B cell (primary cell): ENCODE data around the gene RSBN1. TPM values are rescaled to one million over a fixed set of nuclear protein-coding genes. Genes with fewer than 3 reads are reported as not detected.

ENCODE experiments used
- ATAC-seq: fragments of 200-7000 bp; cut with Tn5 transposase; one replicate; pipeline ENCODE4 v1.10.0; 2021; ENCODE audit warnings: low read depth, mild to moderate bottlenecking, moderate number of reproducible peaks, moderate library complexity
- CTCF ChIA-PET: fragments of 350-600 bp; sonication (Branson Sonifier 250); formaldehyde crosslinking; loops from one replicate; lab custom pipeline; 2021; ENCODE audit warnings: antibody characterized with exemption, inconsistent platforms; lab: Charles Lee
- POLR2A ChIA-PET: fragments of 350-600 bp; sonication (Branson Sonifier 250); formaldehyde crosslinking; loops from one replicate; lab custom pipeline; 2021; ENCODE audit warnings: antibody characterized with exemption; lab: Charles Lee
- DNase-seq: peaks from one replicate; pipeline ENCODE4 v3.0.0; 2013
- H2AFZ ChIP-seq: 2 replicates; pipeline ENCODE4 v1.6.1; 2012; ENCODE audit warnings: mild to moderate bottlenecking, low read depth, low read length; ENCODE audit not compliant: insufficient read depth, poor library complexity, severe bottlenecking
- H3K27ac ChIP-seq, 2 donors: 1 replicate in 1 of 2; 2 replicates in 1 of 2; pipeline ENCODE4 v1.5.1; 2012 to 2013; ENCODE audit warnings: low read length in 2 of 2, mild to moderate bottlenecking in 2 of 2, moderate library complexity in 1 of 2
- H3K27me3 ChIP-seq, 4 experiments: fragments of 200-600 bp in 1 of 4; sonication (generic) in 1 of 4; replicated peaks in 1 of 4; 1 replicate in 2 of 4; 2 replicates in 2 of 4; pipeline versions ENCODE4 v1.6.1 to v1.7.0; 2013 to 2016; ENCODE audit warnings: low read length in 3 of 4, mild to moderate bottlenecking in 2 of 4, mixed read lengths in 1 of 4, moderate library complexity in 1 of 4; ENCODE audit not compliant: insufficient read depth in 4 of 4, control insufficient read depth in 3 of 4; ENCODE audit errors: control extremely low read depth in 1 of 4
- H3K36me3 ChIP-seq, 2 experiments: replicated peaks in 1 of 2; 1 replicate in 1 of 2; 2 replicates in 1 of 2; pipeline versions ENCODE4 v1.6.1 to v1.7.1; 2013; ENCODE audit warnings: low read length in 1 of 2; ENCODE audit not compliant: insufficient read depth in 2 of 2, control insufficient read depth in 1 of 2; ENCODE audit errors: control extremely low read depth in 1 of 2, extremely low read depth in 1 of 2
- H3K4me1 ChIP-seq, 2 donors: fragments of 200-600 bp in 1 of 2; sonication (generic) in 1 of 2; 1 replicate in 1 of 2; 2 replicates in 1 of 2; pipeline versions ENCODE4 v1.5.1 to v1.6.1; 2013 to 2017; ENCODE audit warnings: low read length in 2 of 2; ENCODE audit not compliant: control insufficient read depth in 2 of 2, insufficient read depth in 2 of 2
- H3K4me2 ChIP-seq: replicated peaks from 2 replicates; pipeline ENCODE3; 2012; ENCODE audit warnings: mild to moderate bottlenecking, low read depth, low read length; ENCODE audit not compliant: poor library complexity, severe bottlenecking
- H3K4me3 ChIP-seq, 5 experiments: fragments of 200-600 bp in 1 of 5; sonication (generic) in 1 of 5; 1 replicate in 3 of 5; 2 replicates in 2 of 5; pipeline versions ENCODE4 v1.5.1 to v1.7.0; 2011 to 2016; ENCODE audit warnings: low read length in 4 of 5, mild to moderate bottlenecking in 4 of 5, low read depth in 2 of 5, control low read depth in 1 of 5, moderate library complexity in 1 of 5; ENCODE audit not compliant: insufficient read depth in 1 of 5; ENCODE audit errors: control extremely low read depth in 1 of 5, extremely low read depth in 1 of 5
- H3K79me2 ChIP-seq: fragments of 200-600 bp; sonication (generic); one replicate; pipeline ENCODE4 v1.6.0; 2016; ENCODE audit warnings: low read length; ENCODE audit not compliant: control insufficient read depth, insufficient read depth
- H3K9ac ChIP-seq: fragments of 200-600 bp; sonication (generic); 2 replicates; pipeline ENCODE4 v1.6.1; 2017; ENCODE audit warnings: mild to moderate bottlenecking, low read length, moderate library complexity
- H3K9me3 ChIP-seq, 3 donors: one replicate each; pipeline versions ENCODE4 v1.6.1 to v1.7.1; 2013; ENCODE audit warnings: low read length in 2 of 3; ENCODE audit not compliant: control insufficient read depth in 2 of 3, insufficient read depth in 1 of 3; ENCODE audit errors: control extremely low read depth in 1 of 3
- H4K20me1 ChIP-seq: 2 replicates; pipeline ENCODE4 v1.6.0; 2012; ENCODE audit warnings: mild to moderate bottlenecking, low read length; ENCODE audit not compliant: insufficient read depth, control insufficient read depth, poor library complexity, severe bottlenecking
- H3K27ac Mint-ChIP-seq: one replicate; pipeline ENCODE4 v1.8.0; 2021; ENCODE audit warnings: mixed read lengths
- H3K27me3 Mint-ChIP-seq: one replicate; pipeline ENCODE4 v1.8.0; 2021; ENCODE audit warnings: mixed read lengths
- H3K4me1 Mint-ChIP-seq: one replicate; pipeline ENCODE4 v1.8.0; 2021; ENCODE audit warnings: mixed read lengths
- H3K4me3 Mint-ChIP-seq: one replicate; pipeline ENCODE4 v1.8.0; 2021; ENCODE audit warnings: mixed read lengths
- H3K9me3 Mint-ChIP-seq: one replicate; pipeline ENCODE4 v1.8.0; 2022; ENCODE audit warnings: mixed read lengths; ENCODE audit not compliant: insufficient read depth
- EZH2 ChIP-seq: IDR thresholded peaks from 2 replicates; pipeline ENCODE4 v1.6.1; 2012; ENCODE audit warnings: borderline replicate concordance, low read depth, mild to moderate bottlenecking, moderate library complexity, low read length; ENCODE audit not compliant: insufficient read depth, poor library complexity, severe bottlenecking
- WGBS: methylation state at CpG from one replicate; pipeline ENCODE4 v1.1.5; 2013; ENCODE audit warnings: missing lambda C conversion rate; ENCODE audit not compliant: insufficient coverage; 5-methylcytosine and 5-hydroxymethylcytosine counted together
- intact Hi-C: fragments of 100-400 bp; cut with micrococcal nuclease; formaldehyde crosslinking; loops from one replicate; pipeline ENCODE4 v1.10.0; 2022
- polyA plus RNA-seq: library from polyadenylated mRNA; depleted of rRNA; stranded (reverse); fragments of >200 nt; gene quantifications from 2 replicates; pipeline ENCODE4 v1.2.3, GENCODE V29; 2012
- total RNA-seq, 2 donors: library from RNA; stranded (reverse); fragments of 120-200 nt in 1 of 2; gene quantifications; 1 replicate in 1 of 2; 2 replicates in 1 of 2; pipeline versions ENCODE4 v1.2.3 to v1.2.4, GENCODE V29; 2013 to 2022
- TF ChIP-seq, protein P1 (sequence below): fragments of 200-600 bp; IDR thresholded peaks from one replicate; pipeline ENCODE4 v1.8.0; 2022; ENCODE audit warnings: antibody characterized with exemption, mild to moderate bottlenecking

The RSBN1 gene
- total and polyA plus RNA-seq, 2 donors (not counting 1 experiment from before 2014, with no cell fraction given), result 20.6 to 40.2 TPM

DNA sequence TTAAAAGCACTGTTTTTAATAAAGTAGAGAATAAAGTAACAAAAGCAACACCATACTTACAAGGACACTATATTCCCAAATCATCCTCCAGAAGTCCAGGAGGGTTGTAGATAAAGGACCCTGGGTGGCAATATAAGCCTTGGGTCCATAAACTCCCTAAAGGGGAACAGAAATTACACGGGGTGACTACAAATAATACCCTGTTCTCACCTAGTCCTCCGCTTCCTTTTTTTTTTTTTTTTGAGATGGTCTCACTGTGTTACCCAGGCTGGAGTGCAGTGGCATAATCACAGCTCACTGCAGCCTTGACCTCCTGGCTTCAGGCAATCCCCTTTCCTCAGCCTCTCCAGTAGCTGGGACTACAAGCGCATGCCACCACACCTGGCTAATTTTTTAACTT, 46.1 kb upstream of the RSBN1 start:
- POLR2A ChIA-PET, result interaction anchor here (0.7 to 1.4 kb wide), 3 partner anchors 23 to 46 kb away, joined by 4 to 7 read pairs (median 5); partner anchors contain the start of gene AP4B1
- Histone ChIP-seq H3K4me1 (peaks cover 58 to 60% of the 10 kb centered on the region in 2 donors), H4K20me1 (no peaks in the 10 kb centered on the region), H3K4me2 (peak overlapping the region; percentile 68), H3K36me3 (peaks cover 7 to 22% of the 10 kb centered on the region in 2 experiments), H3K9ac (peak overlapping the region; percentile 39), H2AFZ (no peak overlapping the region), H3K27me3 (no peaks in the 10 kb centered on the region), H3K9me3 (no peaks in the 10 kb centered on the region), H3K4me3 (peak overlapping the region in 2 of 5 experiments; percentile 18 to 58), H3K79me2 (peaks cover 27% of the 10 kb centered on the region), H3K27ac (peak overlapping the region; percentile 73 to 80)
- Mint-ChIP-seq H3K27me3 (no peaks in the 10 kb centered on the region), H3K9me3 (no peaks in the 10 kb centered on the region), H3K4me3 (peak overlapping the region; percentile 72), H3K4me1 (peaks cover 58% of the 10 kb centered on the region), H3K27ac (peak overlapping the region; percentile 79)
- WGBS, result 0% methylated on average over 1 of the region's 3 CpGs
- ATAC-seq, result peak; percentile 71
- CTCF ChIA-PET, result interaction anchor here (2.1 to 4.2 kb wide), 4 partner anchors 16 to 45 kb away, joined by 6 to 36 read pairs (median 16); partner anchors contain the start of gene AP4B1
- TF ChIP-seq EZH2, result no peak
- TF ChIP-seq, protein P1, sequence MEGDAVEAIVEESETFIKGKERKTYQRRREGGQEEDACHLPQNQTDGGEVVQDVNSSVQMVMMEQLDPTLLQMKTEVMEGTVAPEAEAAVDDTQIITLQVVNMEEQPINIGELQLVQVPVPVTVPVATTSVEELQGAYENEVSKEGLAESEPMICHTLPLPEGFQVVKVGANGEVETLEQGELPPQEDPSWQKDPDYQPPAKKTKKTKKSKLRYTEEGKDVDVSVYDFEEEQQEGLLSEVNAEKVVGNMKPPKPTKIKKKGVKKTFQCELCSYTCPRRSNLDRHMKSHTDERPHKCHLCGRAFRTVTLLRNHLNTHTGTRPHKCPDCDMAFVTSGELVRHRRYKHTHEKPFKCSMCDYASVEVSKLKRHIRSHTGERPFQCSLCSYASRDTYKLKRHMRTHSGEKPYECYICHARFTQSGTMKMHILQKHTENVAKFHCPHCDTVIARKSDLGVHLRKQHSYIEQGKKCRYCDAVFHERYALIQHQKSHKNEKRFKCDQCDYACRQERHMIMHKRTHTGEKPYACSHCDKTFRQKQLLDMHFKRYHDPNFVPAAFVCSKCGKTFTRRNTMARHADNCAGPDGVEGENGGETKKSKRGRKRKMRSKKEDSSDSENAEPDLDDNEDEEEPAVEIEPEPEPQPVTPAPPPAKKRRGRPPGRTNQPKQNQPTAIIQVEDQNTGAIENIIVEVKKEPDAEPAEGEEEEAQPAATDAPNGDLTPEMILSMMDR, result no peak
- DNase-seq, result peak; percentile 67
- intact Hi-C loops, result loop anchor here (2.0 kb wide), 2 partner anchors 20 to 70 kb away; partner anchors contain the start of gene HIPK1

DNA sequence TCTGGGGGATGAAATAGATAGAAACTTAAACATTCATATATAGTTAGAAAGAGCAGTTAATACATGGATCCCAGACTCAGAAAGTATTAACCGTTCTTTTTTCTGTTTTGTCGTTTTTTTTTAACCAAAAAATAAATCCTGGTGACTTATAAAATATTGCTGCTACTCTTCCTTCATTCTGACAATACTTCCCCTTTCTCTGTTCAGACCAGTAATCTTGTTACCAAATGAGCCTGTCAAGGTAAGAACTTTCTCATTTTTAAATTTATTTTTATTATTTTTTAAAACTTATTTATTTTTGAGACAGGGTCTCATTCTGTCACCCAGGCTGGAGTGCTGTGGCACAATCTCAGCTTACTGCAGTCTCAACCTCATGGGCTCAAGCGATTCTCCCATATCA, 45.5 kb upstream of the RSBN1 start:
- Histone ChIP-seq H3K27ac (peak overlapping the region; percentile 73 to 80), H2AFZ (no peak overlapping the region), H3K9ac (peak overlapping the region; percentile 33), H3K27me3 (no peaks in the 10 kb centered on the region), H3K36me3 (peaks cover 6 to 22% of the 10 kb centered on the region in 2 experiments), H4K20me1 (no peaks in the 10 kb centered on the region), H3K4me1 (peaks cover 55 to 57% of the 10 kb centered on the region in 2 donors), H3K4me2 (peak overlapping the region; percentile 68), H3K9me3 (no peaks in the 10 kb centered on the region), H3K79me2 (peaks cover 21% of the 10 kb centered on the region), H3K4me3 (peak overlapping the region in 2 of 5 experiments; percentile 15 to 18)
- CTCF ChIA-PET, result interaction anchor here (2.1 to 4.2 kb wide), 3 partner anchors 17 to 44 kb away, joined by 6 to 36 read pairs (median 15); no protein-coding TSS in a partner anchor
- peaks cover 54% of the 10 kb centered on the region for H3K4me1 Mint-ChIP-seq
- 40% methylated on average over 1 of the region's 3 CpGs for WGBS
- DNase-seq (peak; percentile 24), ATAC-seq (no peak)
- intact Hi-C loops, result loop anchor here (2.0 kb wide), 2 partner anchors 19 to 71 kb away; partner anchors contain the start of gene HIPK1
- TF ChIP-seq EZH2, result no peak
- TF ChIP-seq, protein P1, result no peak
- no peaks in the 10 kb centered on the region for H3K27me3 Mint-ChIP-seq
- H3K9me3 Mint-ChIP-seq, result no peaks in the 10 kb centered on the region
- peak overlapping the region; percentile 79 for H3K27ac Mint-ChIP-seq
- POLR2A ChIA-PET, result interaction anchor here (1.4 kb wide), 2 partner anchors 25 to 47 kb away, joined by 4 to 5 read pairs; partner anchors contain the start of gene AP4B1
- peak overlapping the region; percentile 72 for H3K4me3 Mint-ChIP-seq
